ENCODE results near the gene KCNMA1.

DNA sequence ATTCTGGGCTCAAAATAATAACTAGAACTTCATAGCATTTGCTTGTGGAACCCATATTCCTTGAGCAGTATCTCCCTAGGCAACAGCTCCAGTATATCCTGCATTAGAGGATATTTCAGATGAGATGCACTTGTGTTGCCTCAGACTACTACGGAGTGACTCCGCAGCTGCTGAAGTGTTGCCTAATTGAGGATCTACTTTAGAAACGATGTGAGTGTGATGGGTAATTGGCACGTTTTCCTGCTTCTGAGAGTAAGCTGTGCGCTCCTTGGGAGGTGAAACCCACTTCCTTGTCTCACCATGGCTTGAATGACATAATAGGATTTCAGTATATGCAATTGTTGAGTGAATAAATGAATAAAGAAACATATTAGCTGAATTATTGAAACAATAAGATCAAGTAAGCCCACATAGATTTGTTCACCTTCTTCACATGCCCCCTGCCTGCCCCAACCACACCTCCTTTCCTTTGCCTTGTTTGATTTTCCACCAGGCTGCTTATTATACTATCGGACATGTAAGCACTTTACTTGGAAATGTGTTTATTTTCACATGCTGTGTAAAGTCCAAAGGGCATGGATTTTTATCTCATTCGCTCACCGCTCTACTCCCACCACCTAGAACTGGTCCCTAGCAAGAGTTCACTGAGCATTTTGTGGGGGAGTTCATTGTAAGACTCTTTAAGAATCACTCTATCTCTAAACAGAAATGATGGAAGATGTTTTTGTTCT, 303.8 kb downstream of the KCNMA1 start:
- TF ChIP-seq POLR2A (IDR thresholded peaks at IDR 0.05) = no peak
- TF ChIP-seq, protein P1, sequence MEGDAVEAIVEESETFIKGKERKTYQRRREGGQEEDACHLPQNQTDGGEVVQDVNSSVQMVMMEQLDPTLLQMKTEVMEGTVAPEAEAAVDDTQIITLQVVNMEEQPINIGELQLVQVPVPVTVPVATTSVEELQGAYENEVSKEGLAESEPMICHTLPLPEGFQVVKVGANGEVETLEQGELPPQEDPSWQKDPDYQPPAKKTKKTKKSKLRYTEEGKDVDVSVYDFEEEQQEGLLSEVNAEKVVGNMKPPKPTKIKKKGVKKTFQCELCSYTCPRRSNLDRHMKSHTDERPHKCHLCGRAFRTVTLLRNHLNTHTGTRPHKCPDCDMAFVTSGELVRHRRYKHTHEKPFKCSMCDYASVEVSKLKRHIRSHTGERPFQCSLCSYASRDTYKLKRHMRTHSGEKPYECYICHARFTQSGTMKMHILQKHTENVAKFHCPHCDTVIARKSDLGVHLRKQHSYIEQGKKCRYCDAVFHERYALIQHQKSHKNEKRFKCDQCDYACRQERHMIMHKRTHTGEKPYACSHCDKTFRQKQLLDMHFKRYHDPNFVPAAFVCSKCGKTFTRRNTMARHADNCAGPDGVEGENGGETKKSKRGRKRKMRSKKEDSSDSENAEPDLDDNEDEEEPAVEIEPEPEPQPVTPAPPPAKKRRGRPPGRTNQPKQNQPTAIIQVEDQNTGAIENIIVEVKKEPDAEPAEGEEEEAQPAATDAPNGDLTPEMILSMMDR (IDR thresholded peaks at IDR 0.05 in 4 of 5, conservative IDR thresholded peaks at IDR 0.05 in 1 of 5) = no peak
